ENCODE data around the gene ZFHX2.

GRCh38 chr14:23600322-23600707 lies 48.8 kb upstream of the ZFHX2 start:
- TF ChIP-seq CTCF (conservative IDR thresholded peaks at IDR 0.05 in 1 of 2, IDR thresholded peaks at IDR 0.05 in 1 of 2; ENCODE audit: extremely low read depth in 1 of 2, insufficient read depth in 1 of 2, low read depth in 1 of 2, low read length in 2 of 2) (no peak), EZH2 (IDR thresholded peaks at IDR 0.05; ENCODE audit: borderline replicate concordance, low read length) (no peak)

Measured in mammary epithelial cell (primary cell).